Muscle layer of duodenum (tissue), 2 donors: ENCODE results near the gene TIAL1.

Experiments
- H3K27ac ChIP-seq: one replicate; pipeline ENCODE4 v1.7.0; 2013; ENCODE audit warnings: mild to moderate bottlenecking, low read length
- H3K27me3 ChIP-seq: one replicate; pipeline ENCODE4 v1.7.0; 2013; ENCODE audit warnings: low read depth, mild to moderate bottlenecking, control low read depth, low read length
- H3K36me3 ChIP-seq, 2 donors: one replicate each; pipeline ENCODE4 v1.7.0; 2013; ENCODE audit warnings: low read length in 2 of 2, control low read depth in 1 of 2, mild to moderate bottlenecking in 1 of 2; ENCODE audit not compliant: insufficient read depth in 2 of 2, control insufficient read depth in 1 of 2
- H3K4me1 ChIP-seq, 2 donors: one replicate each; pipeline ENCODE4 v1.7.0; 2013; ENCODE audit warnings: low read length in 2 of 2, mild to moderate bottlenecking in 2 of 2, control low read depth in 1 of 2, moderate library complexity in 1 of 2; ENCODE audit not compliant: insufficient read depth in 2 of 2, control insufficient read depth in 1 of 2
- H3K4me3 ChIP-seq, 2 donors: one replicate each; pipeline ENCODE4 v1.7.0; 2013; ENCODE audit warnings: low read length in 2 of 2, low read depth in 1 of 2, mild to moderate bottlenecking in 1 of 2
- H3K9me3 ChIP-seq, 2 donors: one replicate each; pipeline ENCODE4 v1.7.0; 2013; ENCODE audit warnings: low read length in 2 of 2, control low read depth in 1 of 2, mild to moderate bottlenecking in 1 of 2; ENCODE audit not compliant: control insufficient read depth in 1 of 2
- donor health status: healthy.

Gene TIAL1

GRCh38 chr10:119596537-119597404 is at the start of gene TIAL1:
Gene TIAL1, minus strand, starts transcription at chr10:119596964. Its CDS starts 499 bp downstream, at chr10:119596465.
- Histone ChIP-seq H3K27ac (peak within 1 kb of the TSS; percentile 96), H3K9me3 (no peaks in the 10 kb centered on the region), H3K27me3 (no peaks in the 10 kb centered on the region), H3K36me3 (no peaks in the 10 kb centered on the region), H3K4me3 (peak within 1 kb of the TSS; percentile 89 to 94), H3K4me1 (peaks cover 35 to 45% of the 10 kb centered on the region in 2 donors)

DNA sequence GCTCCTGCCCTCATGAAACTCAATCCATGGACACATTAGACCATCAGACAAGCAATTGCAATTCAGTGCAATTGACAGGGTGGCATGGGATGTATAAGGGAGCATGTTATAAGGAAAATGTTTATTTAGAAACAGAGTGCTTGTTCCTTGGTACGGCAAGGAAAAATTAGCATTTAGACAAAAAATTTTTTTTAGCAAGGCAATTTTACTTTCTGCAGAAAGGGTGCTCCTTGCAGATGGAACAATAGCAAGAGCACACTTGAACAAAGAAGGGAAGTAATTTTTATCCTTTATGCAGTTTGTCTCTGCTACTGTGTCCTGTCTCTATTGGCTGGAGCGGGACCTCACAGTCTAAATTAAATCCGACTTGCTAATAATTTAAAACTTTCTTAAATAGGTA is 48.2 kb upstream of the TIAL1 start:
- H3K27me3 ChIP-seq: no peaks in the 10 kb centered on the region
- H3K9me3 ChIP-seq: no peaks in the 10 kb centered on the region
- H3K4me1 ChIP-seq: no peaks in the 10 kb centered on the region
- no peaks in the 10 kb centered on the region for H3K36me3 ChIP-seq
- no peak overlapping the region for H3K27ac ChIP-seq
- no peak overlapping the region for H3K4me3 ChIP-seq

DNA sequence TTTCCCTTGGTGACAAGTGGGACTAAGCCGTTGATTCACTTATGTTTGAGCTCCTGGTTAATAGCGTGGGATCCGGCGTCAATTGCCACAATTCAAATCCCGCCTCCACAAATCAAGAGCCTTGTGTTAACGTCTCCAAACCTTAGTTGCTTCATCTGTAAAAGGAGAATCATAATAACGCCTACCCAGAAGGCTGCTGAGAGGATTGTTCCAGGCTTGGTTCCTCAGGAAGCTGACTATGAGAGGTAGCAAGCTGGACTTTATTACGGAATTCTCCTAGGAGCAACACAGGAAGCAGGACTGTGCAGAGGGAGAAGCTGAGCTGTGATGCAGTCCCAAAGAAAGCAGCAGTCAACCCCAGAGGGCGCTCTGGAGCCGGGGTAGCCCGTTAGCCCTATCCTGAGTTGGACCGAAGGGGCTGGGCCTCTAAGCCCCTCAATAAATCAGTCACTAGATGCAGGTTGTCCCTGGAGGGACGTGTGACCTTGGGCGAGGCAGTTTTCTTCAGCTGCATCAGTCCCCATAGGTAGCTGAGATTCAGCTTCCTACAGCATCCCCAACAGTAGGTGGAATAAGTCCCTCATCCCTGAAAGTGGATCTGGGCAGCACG is 47.5 kb upstream of the TIAL1 start:
- no peak overlapping the region for H3K27ac ChIP-seq
- no peaks in the 10 kb centered on the region for H3K9me3 ChIP-seq
- H3K27me3 ChIP-seq: no peaks in the 10 kb centered on the region
- no peaks in the 10 kb centered on the region for H3K36me3 ChIP-seq
- no peak overlapping the region for H3K4me3 ChIP-seq
- H3K4me1 ChIP-seq: no peaks in the 10 kb centered on the region

GRCh38 chr10:119643306-119644204 is 46.8 kb upstream of the TIAL1 start:
- Histone ChIP-seq H3K27me3 (no peaks in the 10 kb centered on the region), H3K4me3 (no peak overlapping the region), H3K4me1 (no peaks in the 10 kb centered on the region), H3K36me3 (no peaks in the 10 kb centered on the region), H3K9me3 (no peaks in the 10 kb centered on the region), H3K27ac (no peak overlapping the region)

- Histone ChIP-seq H3K4me1 (no peaks in the 10 kb centered on the region), H3K36me3 (no peaks in the 10 kb centered on the region), H3K27ac (no peak overlapping the region), H3K4me3 (no peak overlapping the region), H3K9me3 (no peaks in the 10 kb centered on the region), H3K27me3 (no peaks in the 10 kb centered on the region)
These were observed 45.9 kb upstream of the TIAL1 start for GRCh38 chr10:119642556-119643111.

GRCh38 chr10:119640875-119641526 is 44.2 kb upstream of the TIAL1 start:
- H3K9me3 ChIP-seq: no peaks in the 10 kb centered on the region
- H3K4me1 ChIP-seq: no peaks in the 10 kb centered on the region
- H3K27ac ChIP-seq: no peak overlapping the region
- no peak overlapping the region for H3K4me3 ChIP-seq
- H3K36me3 ChIP-seq: no peaks in the 10 kb centered on the region
- H3K27me3 ChIP-seq: no peaks in the 10 kb centered on the region

GRCh38 chr10:119640384-119640783 is 43.6 kb upstream of the TIAL1 start:
- Histone ChIP-seq H3K4me1 (no peaks in the 10 kb centered on the region), H3K36me3 (no peaks in the 10 kb centered on the region), H3K4me3 (no peak overlapping the region), H3K9me3 (no peaks in the 10 kb centered on the region), H3K27ac (no peak overlapping the region), H3K27me3 (no peaks in the 10 kb centered on the region)

DNA sequence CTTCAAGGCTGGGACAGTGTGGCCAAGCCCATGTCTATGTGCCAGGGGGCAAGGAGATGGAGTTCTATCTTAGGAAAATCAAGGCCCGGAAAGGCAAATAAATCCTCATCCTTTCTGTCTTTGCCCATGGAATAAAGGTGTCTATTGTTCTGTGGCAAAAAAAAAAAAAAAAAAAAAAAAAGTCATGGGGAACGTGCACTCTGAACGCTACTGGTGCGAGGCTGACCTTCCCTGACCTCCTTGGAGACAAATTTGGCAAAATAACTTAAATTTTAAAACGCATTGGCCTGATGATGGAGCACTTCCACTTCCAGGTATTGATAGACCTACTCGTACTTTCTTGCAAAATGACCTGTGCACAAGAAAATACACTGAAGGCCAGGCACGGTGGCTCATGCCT is 42.2 kb upstream of the TIAL1 start:
- no peaks in the 10 kb centered on the region for H3K36me3 ChIP-seq
- no peaks in the 10 kb centered on the region for H3K9me3 ChIP-seq
- H3K27me3 ChIP-seq: no peaks in the 10 kb centered on the region
- H3K4me3 ChIP-seq: no peak overlapping the region
- H3K27ac ChIP-seq: no peak overlapping the region
- H3K4me1 ChIP-seq: no peaks in the 10 kb centered on the region

- Histone ChIP-seq H3K36me3 (no peaks in the 10 kb centered on the region), H3K9me3 (no peaks in the 10 kb centered on the region), H3K27ac (no peak overlapping the region), H3K4me1 (no peaks in the 10 kb centered on the region), H3K27me3 (no peaks in the 10 kb centered on the region), H3K4me3 (no peak overlapping the region)
These were observed 40.9 kb upstream of the TIAL1 start for GRCh38 chr10:119637631-119638030.

- Histone ChIP-seq H3K4me3 (no peak overlapping the region), H3K9me3 (no peaks in the 10 kb centered on the region), H3K4me1 (no peaks in the 10 kb centered on the region), H3K27me3 (no peaks in the 10 kb centered on the region), H3K27ac (no peak overlapping the region), H3K36me3 (no peaks in the 10 kb centered on the region)
These were observed 37.4 kb upstream of the TIAL1 start for GRCh38 chr10:119634219-119634544.
